Vagina (tissue), 2 donors: ENCODE results near the gene HAUS5.

ENCODE experiments used
- POLR2A ChIP-seq, 2 donors: fragments of 450-650 bp; IDR thresholded peaks; one replicate each; pipeline ENCODE4 v1.6.1; 2017; ENCODE audit warnings: antibody characterized with exemption in 2 of 2, mild to moderate bottlenecking in 2 of 2, moderate library complexity in 2 of 2
- TF ChIP-seq, protein P1 (sequence below), 3 experiments: fragments of 450-650 bp in 2 of 3; fragments of 200-600 bp in 1 of 3; sonication (generic) in 1 of 3; IDR thresholded peaks; one replicate each; pipeline ENCODE4 v1.5.1; 2017 to 2019; ENCODE audit warnings: antibody characterized with exemption in 3 of 3, mild to moderate bottlenecking in 2 of 3, moderate library complexity in 2 of 3

DNA sequence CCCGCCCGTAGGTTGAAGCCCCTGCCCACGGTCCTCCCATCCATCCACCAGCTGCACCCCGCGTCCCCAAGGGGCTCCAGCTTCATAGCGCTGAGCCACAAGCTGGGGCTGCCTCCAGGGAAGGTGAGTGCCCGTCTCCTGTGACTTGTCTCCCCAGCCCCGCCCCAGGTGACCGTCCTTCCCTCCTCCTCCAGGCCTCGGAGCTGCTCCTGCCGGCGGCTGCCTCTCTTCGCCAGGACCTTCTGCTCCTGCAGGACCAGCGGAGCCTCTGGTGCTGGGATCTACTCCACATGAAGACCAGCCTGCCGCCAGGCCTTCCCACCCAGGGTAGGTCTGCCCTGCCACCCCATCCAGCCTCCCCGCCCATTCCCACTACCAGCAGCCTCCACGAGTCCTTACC lies 7.5 kb downstream of the HAUS5 start:
- no peak for TF ChIP-seq POLR2A (IDR thresholded peaks at IDR 0.05)
- TF ChIP-seq, protein P1, sequence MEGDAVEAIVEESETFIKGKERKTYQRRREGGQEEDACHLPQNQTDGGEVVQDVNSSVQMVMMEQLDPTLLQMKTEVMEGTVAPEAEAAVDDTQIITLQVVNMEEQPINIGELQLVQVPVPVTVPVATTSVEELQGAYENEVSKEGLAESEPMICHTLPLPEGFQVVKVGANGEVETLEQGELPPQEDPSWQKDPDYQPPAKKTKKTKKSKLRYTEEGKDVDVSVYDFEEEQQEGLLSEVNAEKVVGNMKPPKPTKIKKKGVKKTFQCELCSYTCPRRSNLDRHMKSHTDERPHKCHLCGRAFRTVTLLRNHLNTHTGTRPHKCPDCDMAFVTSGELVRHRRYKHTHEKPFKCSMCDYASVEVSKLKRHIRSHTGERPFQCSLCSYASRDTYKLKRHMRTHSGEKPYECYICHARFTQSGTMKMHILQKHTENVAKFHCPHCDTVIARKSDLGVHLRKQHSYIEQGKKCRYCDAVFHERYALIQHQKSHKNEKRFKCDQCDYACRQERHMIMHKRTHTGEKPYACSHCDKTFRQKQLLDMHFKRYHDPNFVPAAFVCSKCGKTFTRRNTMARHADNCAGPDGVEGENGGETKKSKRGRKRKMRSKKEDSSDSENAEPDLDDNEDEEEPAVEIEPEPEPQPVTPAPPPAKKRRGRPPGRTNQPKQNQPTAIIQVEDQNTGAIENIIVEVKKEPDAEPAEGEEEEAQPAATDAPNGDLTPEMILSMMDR (IDR thresholded peaks at IDR 0.05) = no peak
